22Rv1 (cell line): Measurements from ENCODE around the gene CA10.

Source experiments
- ZFX ChIP-seq: fragments of 450-650 bp; IDR thresholded peaks from 2 replicates; pipeline ENCODE4 v1.6.1; 2017; ENCODE audit warnings: antibody characterized with exemption, borderline replicate concordance
- TF ChIP-seq, protein P1 (sequence below): fragments of 450-650 bp; IDR thresholded peaks from 2 replicates; pipeline ENCODE4 v1.5.1; 2017; ENCODE audit warnings: mild to moderate bottlenecking

DNA sequence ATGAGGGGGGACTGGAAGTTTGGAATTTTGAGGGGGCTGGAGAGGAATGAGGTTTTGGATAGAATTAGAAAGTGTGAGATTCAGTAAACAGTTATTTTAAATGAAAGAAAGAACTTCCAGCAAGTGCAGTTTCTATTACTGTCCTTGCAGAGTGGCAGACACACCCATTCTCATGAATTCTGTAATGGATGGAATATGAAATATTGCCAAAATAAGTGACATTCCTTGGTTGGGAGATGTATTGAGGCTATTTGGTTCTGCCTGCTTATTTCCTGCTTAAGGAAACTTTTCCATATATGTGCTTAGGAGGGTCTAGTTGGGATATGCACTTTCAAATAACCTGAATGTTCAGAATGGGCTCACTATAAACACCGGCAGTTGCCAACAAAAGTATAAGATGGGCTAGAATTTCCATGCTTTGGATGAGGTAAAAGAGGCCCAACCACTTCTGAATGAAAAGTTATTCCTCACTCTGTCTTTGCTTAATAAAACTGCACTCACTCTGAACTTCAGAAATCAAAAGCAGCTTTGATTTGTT is 434.4 kb downstream of the CA10 start:
- TF ChIP-seq, protein P1, sequence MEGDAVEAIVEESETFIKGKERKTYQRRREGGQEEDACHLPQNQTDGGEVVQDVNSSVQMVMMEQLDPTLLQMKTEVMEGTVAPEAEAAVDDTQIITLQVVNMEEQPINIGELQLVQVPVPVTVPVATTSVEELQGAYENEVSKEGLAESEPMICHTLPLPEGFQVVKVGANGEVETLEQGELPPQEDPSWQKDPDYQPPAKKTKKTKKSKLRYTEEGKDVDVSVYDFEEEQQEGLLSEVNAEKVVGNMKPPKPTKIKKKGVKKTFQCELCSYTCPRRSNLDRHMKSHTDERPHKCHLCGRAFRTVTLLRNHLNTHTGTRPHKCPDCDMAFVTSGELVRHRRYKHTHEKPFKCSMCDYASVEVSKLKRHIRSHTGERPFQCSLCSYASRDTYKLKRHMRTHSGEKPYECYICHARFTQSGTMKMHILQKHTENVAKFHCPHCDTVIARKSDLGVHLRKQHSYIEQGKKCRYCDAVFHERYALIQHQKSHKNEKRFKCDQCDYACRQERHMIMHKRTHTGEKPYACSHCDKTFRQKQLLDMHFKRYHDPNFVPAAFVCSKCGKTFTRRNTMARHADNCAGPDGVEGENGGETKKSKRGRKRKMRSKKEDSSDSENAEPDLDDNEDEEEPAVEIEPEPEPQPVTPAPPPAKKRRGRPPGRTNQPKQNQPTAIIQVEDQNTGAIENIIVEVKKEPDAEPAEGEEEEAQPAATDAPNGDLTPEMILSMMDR, result no peak
- TF ChIP-seq ZFX, result no peak
